GM18508 (cell line): Measurements from ENCODE around the gene CFB.
A peak's percentile ranks its signal among the peaks of the same experiment; 100 is the strongest.
"Not testable (repeated sequence)": the region's sequence is repeated elsewhere in the genome, so short reads cannot be mapped to it uniquely, and the experiment has no call there.

Experiments
- ATAC-seq: cut with Tn5 transposase; IDR thresholded peaks from one replicate; pipeline ENCODE4 v1.9.1; 2021; ENCODE audit warnings: moderate number of reproducible peaks; ENCODE audit not compliant: insufficient read depth, unreplicated experiment

The CFB gene

GRCh38 chr6:31969712-31970603 is 24.1 kb downstream of the CFB start:
- ATAC-seq, result no peak

GRCh38 chr6:31970604-31971271 is 24.8 kb downstream of the CFB start:
- ATAC-seq, result no peak

- ATAC-seq, result no peak
Observed at GRCh38 chr6:31971279-31971992, 25.5 kb downstream of the CFB start.

DNA sequence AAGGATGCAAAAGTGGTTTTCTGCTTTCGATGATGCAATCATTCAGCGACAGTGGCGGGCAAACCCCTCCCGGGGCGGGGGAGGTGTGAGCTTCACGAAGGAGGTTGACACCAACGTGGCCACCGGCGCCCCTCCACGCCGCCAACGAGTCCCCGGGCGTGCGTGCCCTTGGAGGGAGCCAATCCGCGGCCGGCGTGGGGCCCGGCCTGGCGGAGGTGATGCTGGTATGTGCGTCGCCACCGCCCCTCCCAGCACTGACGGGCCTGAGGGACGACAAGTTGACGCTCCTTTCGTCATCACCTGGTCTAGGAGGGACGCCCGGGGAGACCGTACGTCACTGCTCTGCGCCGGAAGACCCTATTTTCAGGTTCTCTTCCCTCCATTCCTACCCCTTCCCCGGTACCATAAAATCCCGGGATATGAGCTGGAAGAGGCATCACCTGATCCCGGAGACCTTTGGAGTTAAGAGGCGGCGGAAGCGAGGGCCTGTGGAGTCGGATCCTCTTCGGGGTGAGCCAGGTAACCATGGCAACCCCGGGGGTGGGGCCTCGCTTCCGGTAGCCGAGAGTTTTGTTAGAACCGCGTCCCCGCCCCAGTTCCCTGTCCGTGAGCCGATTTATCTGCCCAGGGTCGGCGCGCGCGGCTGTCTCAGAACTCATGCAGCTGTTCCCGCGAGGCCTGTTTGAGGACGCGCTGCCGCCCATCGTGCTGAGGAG is 26.3 kb downstream of the CFB start, which contains the start of gene DXO:
TSS of gene DXO (minus strand) at position 146 of the 716 bp plus-strand sequence. CDS start 463 bp downstream, outside the sequence.
- peak; percentile 71 for ATAC-seq

- ATAC-seq, result no peak
Observed at GRCh38 chr6:31972709-31973350, 26.9 kb downstream of the CFB start.

- not testable (repeated sequence) for ATAC-seq
Observed at GRCh38 chr6:31976065-31976464, 30.2 kb downstream of the CFB start.

DNA sequence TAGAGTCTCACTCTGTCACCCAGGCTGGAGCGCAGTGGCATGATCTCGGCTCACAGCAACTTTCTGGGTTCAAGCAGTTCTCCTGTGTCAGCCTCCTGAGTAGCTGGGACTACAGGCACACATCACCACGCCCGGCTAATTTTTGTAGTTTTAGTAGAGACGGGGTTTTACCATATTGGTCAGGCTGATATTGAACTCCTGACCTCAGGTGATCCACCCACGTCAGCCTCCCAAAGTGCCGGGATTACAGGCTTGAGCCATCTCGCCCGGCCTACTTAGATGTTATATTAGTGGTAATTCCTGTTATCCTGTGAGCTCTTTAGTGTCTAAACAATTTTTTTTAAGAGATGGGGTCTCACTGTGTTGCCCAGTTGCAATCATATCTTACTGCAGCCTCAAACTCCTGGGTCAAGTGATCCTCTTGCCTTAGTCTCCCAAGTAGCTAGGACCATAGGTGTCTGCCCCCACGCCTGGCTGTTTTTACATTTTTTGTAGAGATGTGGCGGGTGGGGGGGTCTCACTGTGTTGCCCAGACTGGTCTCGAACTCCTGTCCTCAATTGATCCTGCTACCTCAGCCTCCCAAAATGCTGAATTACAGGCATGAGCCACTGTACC is 32.0 kb downstream of the CFB start:
- ATAC-seq, result no peak

GRCh38 chr6:31978831-31979230 is 32.9 kb downstream of the CFB start:
- no peak for ATAC-seq

GRCh38 chr6:31979238-31979898 is 33.5 kb downstream of the CFB start:
- ATAC-seq, result no peak

DNA sequence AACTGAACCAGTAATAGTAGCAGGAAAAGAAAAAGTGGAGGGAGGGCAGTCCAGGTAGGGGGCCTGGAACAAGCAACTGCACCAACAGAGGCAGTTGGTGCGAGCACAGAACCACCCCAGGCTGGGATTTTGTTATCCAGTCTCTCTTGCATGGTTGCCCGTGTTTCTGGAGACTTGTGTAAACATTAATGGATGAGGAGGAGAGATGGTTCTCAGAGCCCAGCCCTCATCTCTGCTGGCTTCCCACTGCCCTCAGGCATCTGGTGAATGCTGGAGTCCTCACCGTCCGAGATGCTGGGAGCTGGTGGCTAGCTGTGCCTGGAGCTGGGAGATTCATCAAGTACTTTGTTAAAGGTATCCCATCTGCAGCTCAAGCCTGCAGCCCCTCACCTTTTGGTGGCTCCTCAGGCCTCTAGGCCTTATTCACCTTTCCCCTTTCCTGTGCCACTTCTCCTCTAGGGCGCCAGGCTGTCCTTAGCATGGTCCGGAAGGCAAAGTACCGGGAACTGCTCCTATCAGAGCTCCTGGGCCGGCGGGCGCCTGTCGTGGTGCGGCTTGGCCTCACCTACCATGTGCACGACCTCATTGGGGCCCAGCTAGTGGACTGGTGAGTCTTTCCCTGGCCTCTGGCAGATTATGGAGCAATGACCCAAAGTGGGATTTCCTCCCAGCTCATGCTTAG is 34.4 kb downstream of the CFB start:
- not testable (repeated sequence) for ATAC-seq

DNA sequence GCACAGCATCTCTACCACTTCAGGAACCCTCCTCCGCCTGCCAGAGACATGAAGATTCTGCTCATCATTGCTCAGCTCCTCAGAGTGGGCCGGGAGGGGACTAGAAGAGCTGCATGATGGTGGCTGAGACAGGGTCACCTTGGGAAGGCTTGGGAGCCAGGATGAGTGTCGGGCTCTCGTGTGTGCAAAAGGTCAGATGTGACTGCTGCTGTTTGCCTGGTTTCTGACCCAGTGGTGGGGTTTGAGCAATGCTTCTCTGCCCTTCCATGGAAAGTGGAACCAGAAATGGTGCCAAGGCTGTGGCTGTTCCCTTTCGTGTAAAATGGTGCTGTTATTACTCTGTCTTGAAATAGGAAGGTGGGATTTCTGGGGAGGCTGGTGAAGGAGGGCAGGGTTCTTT is 35.1 kb downstream of the CFB start:
- not testable (repeated sequence) for ATAC-seq

DNA sequence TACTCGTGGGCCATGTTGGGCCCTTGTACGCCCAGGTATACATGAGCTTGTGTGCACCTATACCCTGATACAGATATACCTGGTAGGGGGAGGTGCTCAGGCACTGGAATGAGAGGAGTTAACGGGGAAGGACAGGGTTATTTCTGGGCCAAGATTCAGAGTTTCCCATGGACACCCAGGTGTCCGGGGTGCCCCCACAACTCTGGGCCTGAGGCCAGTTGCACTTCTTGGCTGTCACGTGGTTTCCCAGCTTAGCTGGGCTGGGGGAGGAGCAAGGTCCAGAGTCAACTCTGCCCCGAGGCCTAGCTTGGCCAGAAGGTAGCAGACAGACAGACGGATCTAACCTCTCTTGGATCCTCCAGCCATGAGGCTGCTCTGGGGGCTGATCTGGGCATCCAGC is 35.8 kb downstream of the CFB start, which contains the start of gene C4A:
TSS of gene C4A (plus strand) at position 314 of the 400 bp plus-strand sequence. CDS start at position 365, 51 bp downstream.
- not testable (repeated sequence) for ATAC-seq

DNA sequence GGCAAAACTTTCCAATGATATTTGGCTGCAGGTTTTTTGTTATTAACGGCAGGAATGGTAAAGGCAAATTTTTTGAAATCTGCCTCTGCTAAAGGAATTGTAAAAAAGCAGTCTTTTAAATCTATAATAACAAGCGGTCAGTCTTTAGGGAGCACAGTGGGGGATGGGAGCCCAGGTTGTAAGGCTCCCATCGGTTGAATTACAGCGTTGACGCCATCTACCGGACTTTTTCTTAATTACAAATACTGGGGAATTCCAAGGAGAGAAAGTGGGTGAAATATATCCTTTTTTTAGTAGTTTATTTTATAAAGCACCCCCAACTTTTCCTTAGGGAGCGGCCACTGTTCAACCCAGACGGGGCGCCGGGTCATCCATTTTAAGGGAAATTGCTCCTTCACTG is 43.5 kb downstream of the CFB start:
- not testable (repeated sequence) for ATAC-seq

- not testable (repeated sequence) for ATAC-seq
Observed at GRCh38 chr6:31994421-31994820, 48.5 kb downstream of the CFB start.

DNA sequence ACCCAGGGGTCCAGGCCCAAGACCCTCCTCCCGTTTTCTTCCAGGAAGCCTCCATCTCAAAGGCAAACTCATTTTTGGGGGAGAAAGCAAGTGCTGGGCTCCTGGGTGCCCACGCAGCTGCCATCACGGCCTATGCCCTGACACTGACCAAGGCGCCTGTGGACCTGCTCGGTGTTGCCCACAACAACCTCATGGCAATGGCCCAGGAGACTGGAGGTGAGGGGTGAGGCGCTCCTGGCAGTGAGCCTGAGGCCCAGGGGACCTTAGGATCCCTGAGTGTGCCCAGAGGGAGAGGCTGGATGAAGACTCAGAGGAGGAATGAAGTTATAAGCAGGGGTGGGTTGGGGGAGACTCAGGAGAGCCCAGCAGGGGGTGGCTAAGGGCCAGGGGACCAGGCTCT is 50.5 kb downstream of the CFB start:
- not testable (repeated sequence) for ATAC-seq
